ES-I3 (cell line): ENCODE results near the gene ATPAF2.

Experiments
- H3K36me3 ChIP-seq: 2 replicates; pipeline ENCODE4 v1.6.1; 2013; ENCODE audit warnings: mild to moderate bottlenecking, low read length, control low read depth, moderate library complexity; ENCODE audit not compliant: insufficient read depth
- H3K4me1 ChIP-seq: 2 replicates; pipeline ENCODE4 v1.6.1; 2013; ENCODE audit warnings: mild to moderate bottlenecking, control low read depth, low read length; ENCODE audit not compliant: insufficient read depth
- H3K9ac ChIP-seq: 2 replicates; pipeline ENCODE4 v1.6.1; 2013; ENCODE audit warnings: low read depth, mild to moderate bottlenecking, low read length, moderate library complexity
- H3K9me3 ChIP-seq: 2 replicates; pipeline ENCODE4 v1.6.1; 2013; ENCODE audit warnings: mild to moderate bottlenecking, low read length, moderate library complexity; ENCODE audit not compliant: control insufficient read depth, insufficient read depth

The ATPAF2 gene

DNA sequence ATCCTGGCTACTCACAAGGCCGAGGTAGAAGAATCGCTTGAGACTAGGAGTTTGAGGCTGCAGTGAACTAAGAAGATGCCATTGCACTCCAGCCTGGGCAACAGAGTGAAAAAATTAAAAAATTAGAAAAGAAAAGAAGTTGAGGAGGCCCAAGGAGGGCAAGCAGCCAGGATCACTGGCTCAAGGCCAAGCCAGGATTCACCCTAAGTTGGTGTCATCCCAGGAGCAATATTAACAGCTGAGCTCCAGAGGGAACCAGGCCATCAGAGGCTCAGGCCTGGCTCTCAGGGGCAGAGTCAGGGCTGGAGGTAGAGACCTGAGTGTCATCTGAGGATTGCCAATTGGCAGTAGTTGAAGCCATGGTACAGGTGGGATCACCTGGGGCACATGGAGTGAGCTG lies 45.6 kb downstream of the ATPAF2 start:
- H3K36me3 ChIP-seq, result no peaks in the 10 kb centered on the region
- H3K9ac ChIP-seq, result no peak overlapping the region
- H3K4me1 ChIP-seq, result 0 out of 2 replicates have a peak, but pooled peaks cover 5% of the 10 kb centered on the region
- no peaks in the 10 kb centered on the region for H3K9me3 ChIP-seq

DNA sequence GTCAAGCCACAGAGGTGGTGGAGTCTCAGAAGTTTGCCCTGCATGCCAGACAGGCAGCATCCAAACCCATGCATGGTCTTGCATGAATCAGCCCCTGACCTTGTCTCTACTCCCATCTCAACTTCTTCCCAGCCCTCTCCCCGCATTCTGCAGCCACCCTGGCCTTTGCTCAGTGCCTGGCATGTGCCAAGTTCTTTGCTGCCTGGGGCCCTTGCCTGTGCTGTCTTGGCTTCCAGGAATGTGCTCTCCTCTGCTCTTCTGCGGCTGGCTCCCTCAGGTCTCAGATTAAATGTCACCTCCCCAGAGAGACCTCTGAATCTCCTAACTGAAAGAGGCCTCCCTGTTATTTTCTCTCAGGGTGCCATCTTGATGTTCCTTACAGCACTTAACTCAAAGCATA lies 48.7 kb downstream of the ATPAF2 start:
- Histone ChIP-seq H3K4me1 (0 out of 2 replicates have a peak, but pooled peaks cover 5% of the 10 kb centered on the region), H3K36me3 (no peaks in the 10 kb centered on the region), H3K9ac (no peak overlapping the region), H3K9me3 (no peaks in the 10 kb centered on the region)

DNA sequence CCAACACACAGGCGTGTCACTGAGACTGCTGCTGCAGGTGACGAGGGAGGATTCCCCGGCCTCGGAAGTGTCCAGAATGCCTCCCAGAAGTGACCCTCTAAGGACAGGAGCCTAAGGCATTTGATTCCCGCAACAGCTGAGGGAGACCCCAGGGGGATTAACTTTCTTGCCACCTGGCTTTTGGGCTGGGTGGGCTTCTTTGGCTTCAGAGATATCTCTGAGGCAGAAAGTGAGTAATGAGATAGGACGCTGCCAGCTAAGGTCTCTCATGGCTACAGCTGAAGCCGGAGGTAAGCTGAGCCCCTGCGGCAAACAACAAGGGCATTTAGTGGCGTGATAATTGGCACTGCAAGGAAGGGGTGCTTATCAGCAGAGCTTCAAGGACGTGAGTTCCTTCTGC lies 49.4 kb downstream of the ATPAF2 start:
- Histone ChIP-seq H3K9ac (no peak overlapping the region), H3K4me1 (0 out of 2 replicates have a peak, but pooled peaks cover 3% of the 10 kb centered on the region), H3K9me3 (no peaks in the 10 kb centered on the region), H3K36me3 (no peaks in the 10 kb centered on the region)

DNA sequence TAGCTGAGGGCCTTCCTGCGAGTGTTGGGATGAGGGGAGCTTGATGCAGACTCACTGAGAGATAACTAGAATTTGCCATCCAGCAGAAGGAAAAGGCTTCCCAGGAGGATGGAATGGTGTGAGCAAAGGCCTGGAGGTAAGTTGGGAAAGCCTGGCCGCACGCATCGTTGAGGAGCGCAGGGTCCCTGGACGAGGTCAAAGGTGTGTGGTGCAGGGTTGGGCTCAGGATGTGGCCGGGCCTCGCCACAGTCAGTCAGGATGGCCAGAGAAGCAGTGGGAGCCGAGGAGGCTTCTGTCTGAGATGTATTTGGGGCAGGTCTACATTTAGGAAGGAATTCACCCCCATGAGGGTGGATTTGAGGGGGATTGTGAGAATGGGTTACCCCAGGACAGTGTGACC lies 49.9 kb downstream of the ATPAF2 start:
- no peak overlapping the region for H3K9ac ChIP-seq
- H3K9me3 ChIP-seq, result no peaks in the 10 kb centered on the region
- H3K4me1 ChIP-seq, result no peaks in the 10 kb centered on the region
- H3K36me3 ChIP-seq, result no peaks in the 10 kb centered on the region

DNA sequence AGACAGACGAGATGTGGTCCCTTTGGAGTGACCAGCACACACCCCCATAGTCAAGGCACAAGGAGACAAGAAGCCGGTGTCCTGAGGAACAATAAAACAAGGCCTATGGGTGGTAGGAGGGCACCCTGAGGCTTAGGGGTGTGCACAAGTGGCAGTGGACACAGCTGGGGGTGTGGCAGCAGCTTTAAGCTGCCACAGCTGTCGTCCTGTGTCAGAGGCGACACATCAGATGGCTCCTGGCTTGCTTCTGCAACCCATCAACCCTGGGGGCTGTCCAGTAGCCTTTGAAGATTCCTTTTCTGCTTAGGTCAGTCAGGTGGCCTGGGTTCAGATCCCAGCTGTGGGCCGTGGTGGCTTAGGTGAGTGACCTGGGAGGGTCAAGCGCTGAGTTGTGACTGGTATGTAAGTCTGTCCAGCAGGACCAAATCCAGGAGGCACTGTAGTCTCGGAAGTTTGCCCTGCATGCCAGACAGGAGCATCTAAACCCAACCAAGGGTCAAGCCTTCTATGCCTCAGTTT lies 50.5 kb downstream of the ATPAF2 start:
- Histone ChIP-seq H3K9ac (no peak overlapping the region), H3K4me1 (no peaks in the 10 kb centered on the region), H3K36me3 (no peaks in the 10 kb centered on the region), H3K9me3 (no peaks in the 10 kb centered on the region)

DNA sequence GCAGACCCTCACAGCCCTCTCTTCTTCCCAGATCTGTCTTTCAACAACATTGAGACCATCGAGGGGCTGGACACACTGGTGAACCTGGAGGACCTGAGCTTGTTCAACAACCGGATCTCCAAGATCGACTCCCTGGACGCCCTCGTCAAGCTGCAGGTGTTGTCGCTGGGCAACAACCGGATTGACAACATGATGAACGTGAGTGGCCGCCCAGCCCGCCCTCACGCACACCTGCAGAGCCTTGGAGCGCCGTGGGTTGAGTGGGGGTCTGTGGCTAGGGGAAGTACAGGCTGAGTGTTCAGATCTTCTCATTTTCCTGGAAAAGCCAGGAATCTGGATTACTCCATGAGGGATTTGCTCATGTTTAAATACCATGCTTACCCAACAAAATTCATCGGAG lies 51.1 kb downstream of the ATPAF2 start:
- Histone ChIP-seq H3K9me3 (no peaks in the 10 kb centered on the region), H3K9ac (no peak overlapping the region), H3K4me1 (no peaks in the 10 kb centered on the region), H3K36me3 (no peaks in the 10 kb centered on the region)

DNA sequence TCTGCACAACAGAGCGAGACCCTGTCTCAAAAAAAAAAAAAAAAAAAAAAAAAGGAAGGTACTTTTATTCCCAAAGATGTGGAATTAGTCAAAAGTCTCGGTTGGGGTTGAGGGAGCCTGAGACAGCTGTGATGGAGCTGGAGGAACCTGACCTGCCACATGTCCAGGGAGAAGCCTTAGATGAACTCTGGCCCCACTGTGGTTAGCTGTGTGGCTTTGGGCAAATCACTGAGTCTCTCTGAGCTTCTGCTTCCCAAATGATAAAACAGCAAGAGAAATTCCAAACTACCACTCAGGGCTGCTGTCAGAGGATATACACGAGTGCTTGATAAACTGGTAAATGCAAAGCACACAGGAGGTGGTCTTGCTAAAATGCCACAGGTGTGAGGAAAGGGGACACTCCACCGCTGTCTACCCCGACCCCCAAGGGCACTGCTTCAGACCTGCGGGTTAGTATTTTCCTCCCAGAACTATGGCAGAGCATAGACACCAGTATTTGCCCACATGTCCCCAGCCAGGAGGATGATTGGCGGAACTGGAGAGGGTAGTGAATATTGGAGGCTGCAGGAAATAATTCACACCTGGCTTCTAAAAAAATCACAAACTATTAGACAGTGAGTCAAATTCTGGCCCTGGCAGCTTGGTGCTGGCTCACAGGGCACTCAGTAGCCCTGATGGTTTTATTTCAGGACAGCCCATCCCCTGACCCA lies 51.6 kb downstream of the ATPAF2 start:
- H3K9me3 ChIP-seq, result no peaks in the 10 kb centered on the region
- H3K9ac ChIP-seq, result no peak overlapping the region
- no peaks in the 10 kb centered on the region for H3K36me3 ChIP-seq
- H3K4me1 ChIP-seq, result no peaks in the 10 kb centered on the region

DNA sequence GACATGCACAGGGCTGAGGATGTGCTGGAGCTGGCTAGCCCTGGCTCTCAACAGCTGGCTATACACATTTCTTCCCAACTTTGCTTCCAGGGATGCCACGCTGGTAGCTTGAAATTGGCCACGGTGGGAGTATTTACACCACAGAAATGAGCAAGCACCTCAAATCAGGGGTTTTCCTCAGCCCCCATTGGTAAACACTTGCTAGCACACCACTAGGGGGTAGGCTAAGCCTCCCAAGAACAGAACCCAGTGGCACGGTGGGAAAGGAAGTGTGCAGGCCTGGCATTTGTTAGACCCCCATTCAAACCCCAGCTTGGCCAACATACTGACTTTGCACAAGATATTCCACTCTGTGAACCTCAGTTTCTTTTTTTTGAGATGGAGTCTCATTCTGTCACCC lies 53.4 kb downstream of the ATPAF2 start:
- H3K4me1 ChIP-seq, result no peaks in the 10 kb centered on the region
- H3K36me3 ChIP-seq, result no peaks in the 10 kb centered on the region
- H3K9ac ChIP-seq, result no peak overlapping the region
- H3K9me3 ChIP-seq, result no peaks in the 10 kb centered on the region

DNA sequence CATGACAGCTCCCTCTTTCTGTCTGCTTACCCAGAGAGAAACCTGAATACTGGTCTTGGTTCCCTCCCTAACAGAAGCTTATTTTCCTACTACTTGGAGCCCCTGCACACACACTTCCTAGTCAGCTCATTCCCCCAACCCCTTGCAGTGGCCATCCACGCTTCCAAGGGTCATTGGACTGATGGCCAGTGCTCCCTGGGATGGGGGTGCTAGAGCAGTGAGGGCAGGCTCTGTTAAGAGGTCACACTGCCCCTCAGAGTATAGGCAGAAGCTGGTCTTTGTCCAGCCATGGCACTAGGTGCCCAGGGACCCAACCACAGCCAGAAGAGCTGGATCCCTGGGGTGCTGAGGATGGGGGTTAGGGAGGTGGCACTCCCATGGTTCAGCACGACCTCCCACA lies 53.8 kb downstream of the ATPAF2 start:
- Histone ChIP-seq H3K9me3 (no peaks in the 10 kb centered on the region), H3K4me1 (no peaks in the 10 kb centered on the region), H3K36me3 (no peaks in the 10 kb centered on the region), H3K9ac (no peak overlapping the region)

DNA sequence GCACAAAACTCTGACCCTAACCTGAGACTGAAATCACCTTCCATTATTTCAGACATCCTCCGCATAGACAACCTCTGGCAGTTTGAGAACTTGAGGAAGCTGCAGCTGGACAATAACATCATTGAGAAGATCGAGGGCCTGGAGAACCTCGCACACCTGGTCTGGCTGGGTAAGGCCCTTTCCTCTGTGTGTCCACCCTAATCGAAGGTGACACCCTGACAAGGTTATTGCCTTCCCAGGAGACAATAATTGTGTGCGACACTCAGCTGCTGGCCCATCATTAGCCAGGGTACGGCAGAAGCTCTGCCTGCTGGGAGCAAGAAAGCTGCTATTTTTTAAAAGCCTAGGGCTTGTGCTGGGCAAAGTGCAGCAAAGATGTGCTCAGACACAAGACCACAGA lies 55.2 kb downstream of the ATPAF2 start:
- H3K4me1 ChIP-seq, result no peaks in the 10 kb centered on the region
- H3K9ac ChIP-seq, result no peak overlapping the region
- H3K36me3 ChIP-seq, result no peaks in the 10 kb centered on the region
- H3K9me3 ChIP-seq, result no peaks in the 10 kb centered on the region

DNA sequence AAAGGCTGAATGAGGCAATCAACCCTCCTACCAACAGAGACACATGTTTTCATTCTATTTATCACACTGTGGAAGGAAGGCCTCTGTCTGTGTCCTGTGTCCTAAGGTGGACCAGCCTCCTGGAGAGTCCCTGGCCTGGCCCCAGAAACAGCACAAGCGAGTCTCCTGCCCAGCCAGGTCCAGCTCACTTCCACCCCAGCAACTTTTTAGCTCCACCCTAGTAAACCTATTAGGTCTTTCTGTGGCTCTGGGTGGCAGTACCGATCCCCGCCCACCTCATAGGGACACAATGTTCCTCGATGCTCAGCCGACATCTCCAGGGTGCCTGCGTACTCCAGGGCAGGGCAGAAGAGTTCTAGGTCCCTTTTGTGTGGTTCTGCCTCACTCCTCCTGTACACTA lies 55.6 kb downstream of the ATPAF2 start:
- no peaks in the 10 kb centered on the region for H3K4me1 ChIP-seq
- no peaks in the 10 kb centered on the region for H3K9me3 ChIP-seq
- no peaks in the 10 kb centered on the region for H3K36me3 ChIP-seq
- H3K9ac ChIP-seq, result no peak overlapping the region

DNA sequence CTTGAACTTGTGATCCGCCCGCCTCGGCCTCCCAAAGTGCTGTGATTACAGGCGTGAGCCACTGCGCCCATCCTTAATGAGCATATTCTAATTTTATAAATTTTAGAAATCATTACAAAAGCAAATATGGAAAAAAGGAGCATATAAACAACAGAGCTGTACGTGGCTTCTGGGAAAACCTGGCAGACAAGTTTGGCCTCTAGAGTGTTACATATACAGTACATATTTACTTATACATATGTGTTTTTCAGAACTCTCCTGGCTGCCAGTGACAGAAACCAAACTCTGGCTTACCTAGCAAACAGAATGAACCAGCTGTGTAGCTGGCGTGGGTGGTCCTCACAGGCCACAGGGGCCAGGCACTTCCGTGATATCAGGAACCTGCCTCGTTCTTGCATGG lies 56.2 kb downstream of the ATPAF2 start:
- H3K4me1 ChIP-seq, result no peaks in the 10 kb centered on the region
- H3K36me3 ChIP-seq, result no peaks in the 10 kb centered on the region
- no peak overlapping the region for H3K9ac ChIP-seq

DNA sequence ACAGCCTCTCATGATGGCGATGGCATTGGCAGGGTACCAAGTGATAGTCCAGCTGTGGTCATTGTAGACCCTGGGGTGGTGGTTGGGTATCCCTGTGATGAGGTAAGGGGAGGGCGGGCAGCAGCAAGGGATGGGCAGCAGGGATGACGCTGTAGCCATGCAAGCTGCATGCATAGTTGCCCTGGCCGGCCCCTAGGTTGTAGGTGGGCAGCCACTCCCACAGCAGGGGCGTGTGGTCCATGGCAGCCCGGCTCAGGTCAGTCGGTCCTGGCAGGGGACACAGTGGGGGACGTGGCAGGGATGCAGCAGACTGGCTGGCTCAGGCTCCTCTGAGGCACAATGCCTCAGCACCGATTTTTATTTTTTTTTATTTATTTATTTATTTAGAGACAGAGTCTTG lies 57.6 kb downstream of the ATPAF2 start:
- Histone ChIP-seq H3K9ac (no peak overlapping the region), H3K4me1 (no peaks in the 10 kb centered on the region), H3K36me3 (no peaks in the 10 kb centered on the region), H3K9me3 (no peaks in the 10 kb centered on the region)

More for the DNA sequence above, 56.2 kb downstream of the ATPAF2 start:
- no peaks in the 10 kb centered on the region for H3K9me3 ChIP-seq

DNA sequence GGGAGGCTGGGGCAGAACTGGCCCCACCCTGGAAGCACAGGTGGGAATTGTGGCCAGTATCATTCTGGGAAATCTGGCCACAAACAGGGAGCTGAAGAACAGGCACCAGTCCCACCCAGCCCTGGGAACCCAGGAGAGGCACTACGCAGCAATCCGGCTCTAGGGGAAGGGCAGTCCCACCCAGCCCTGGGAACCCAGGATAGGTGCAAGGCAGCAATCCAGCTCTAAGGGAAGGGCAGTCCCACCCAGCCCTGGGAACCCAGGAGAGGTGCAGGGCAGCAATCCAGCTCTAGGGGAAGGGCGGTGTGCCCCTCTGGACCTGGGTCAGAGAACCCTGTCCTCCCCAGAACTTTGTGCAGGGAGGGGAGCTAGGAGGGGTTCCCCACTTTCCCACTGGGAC lies 59.2 kb downstream of the ATPAF2 start:
- Histone ChIP-seq H3K9ac (no peak overlapping the region), H3K9me3 (no peaks in the 10 kb centered on the region), H3K36me3 (no peaks in the 10 kb centered on the region), H3K4me1 (no peaks in the 10 kb centered on the region)

DNA sequence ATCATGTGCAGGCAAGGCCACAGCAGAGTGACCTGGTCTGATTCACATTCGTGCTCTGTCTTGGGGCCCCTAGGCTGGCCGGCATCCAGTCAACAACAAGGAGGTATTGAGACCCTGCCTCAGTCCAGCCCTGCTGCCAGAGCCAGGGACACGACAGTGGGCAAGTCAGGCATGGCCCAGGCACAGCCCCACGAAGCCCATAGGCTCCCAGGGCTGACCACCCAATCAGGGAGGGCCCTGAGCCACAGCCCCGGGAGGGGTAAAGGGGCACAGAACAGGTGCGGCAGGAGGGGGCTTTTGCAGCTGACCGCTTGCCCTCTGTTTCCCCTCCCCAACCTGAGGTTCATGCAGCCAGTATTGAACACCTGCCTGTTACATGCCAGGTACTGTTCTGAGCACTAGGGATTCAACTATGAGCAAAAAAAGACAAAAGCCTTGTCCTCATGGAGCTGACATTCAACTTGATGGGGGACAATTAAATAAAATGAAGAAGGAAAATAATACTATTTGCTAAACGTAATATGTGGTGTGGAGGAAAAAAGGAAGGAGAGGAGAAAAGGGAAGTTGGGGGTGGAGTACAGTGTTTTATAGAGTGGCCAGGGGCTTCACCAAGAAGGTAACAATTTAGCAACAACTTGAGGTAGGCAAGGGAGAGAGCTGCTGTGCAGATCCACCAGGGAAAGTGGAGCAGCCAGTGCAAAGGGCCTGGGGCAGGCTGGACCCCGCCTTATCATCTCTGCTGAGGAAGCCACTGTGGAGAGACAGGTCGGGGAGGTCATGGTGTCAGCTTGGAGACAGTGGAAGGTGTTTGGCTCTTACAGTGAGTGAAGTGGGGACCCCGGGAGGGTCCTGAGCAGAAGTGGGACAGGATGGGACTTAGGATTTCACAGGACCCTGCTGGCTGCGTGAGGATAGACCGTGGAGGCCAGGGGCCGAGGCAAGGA lies 60.2 kb downstream of the ATPAF2 start:
- Histone ChIP-seq H3K36me3 (no peaks in the 10 kb centered on the region), H3K9ac (no peak overlapping the region), H3K4me1 (no peaks in the 10 kb centered on the region), H3K9me3 (no peaks in the 10 kb centered on the region)
